ENCODE results near the gene VWC2.

The VWC2 gene

GRCh38 chr7:49928787-49929186, 155.3 kb downstream of the VWC2 start:
- ATAC-seq: no peak
- no peak for TF ChIP-seq POU6F1 (CRISPR knock-in tag; IDR thresholded peaks at IDR 0.05; ENCODE audit: borderline replicate concordance, low read depth)
- TF ChIP-seq TCF4 (CRISPR knock-in tag; IDR thresholded peaks at IDR 0.05; ENCODE audit: borderline replicate concordance): no peak
- no peak for TF ChIP-seq ESRRG (CRISPR knock-in tag; IDR thresholded peaks at IDR 0.05)
- TF ChIP-seq SNAI2 (CRISPR knock-in tag; IDR thresholded peaks at IDR 0.05): no peak
- no peak for TF ChIP-seq BACH2 (CRISPR knock-in tag; IDR thresholded peaks at IDR 0.05; ENCODE audit: borderline replicate concordance)
- no peak for TF ChIP-seq CSDC2 (CRISPR knock-in tag; IDR thresholded peaks at IDR 0.05)
- no peak for TF ChIP-seq ZFP3 (CRISPR knock-in tag; IDR thresholded peaks at IDR 0.05)
- no peak for TF ChIP-seq PPARA (CRISPR knock-in tag; IDR thresholded peaks at IDR 0.05; ENCODE audit: borderline replicate concordance)
- TF ChIP-seq TSHZ2 (CRISPR knock-in tag; IDR thresholded peaks at IDR 0.05): no peak
- no peak for TF ChIP-seq ZNF565 (CRISPR knock-in tag; conservative IDR thresholded peaks at IDR 0.05; ENCODE audit: low read depth)
- TF ChIP-seq ISL1 (CRISPR knock-in tag; IDR thresholded peaks at IDR 0.05): no peak
- no peak for TF ChIP-seq TOX (CRISPR knock-in tag; IDR thresholded peaks at IDR 0.05; ENCODE audit: borderline replicate concordance)
- no peak for TF ChIP-seq RARB (CRISPR knock-in tag; IDR thresholded peaks at IDR 0.05)
- no peak for TF ChIP-seq ARNTL (CRISPR knock-in tag; IDR thresholded peaks at IDR 0.05; ENCODE audit: borderline replicate concordance, low read depth)
- no peak for TF ChIP-seq CSRNP3 (CRISPR knock-in tag; IDR thresholded peaks at IDR 0.05)
- TF ChIP-seq OSR1 (CRISPR knock-in tag; IDR thresholded peaks at IDR 0.05): no peak
- no peak for TF ChIP-seq ZNF70 (CRISPR knock-in tag; IDR thresholded peaks at IDR 0.05)
- no peak for TF ChIP-seq ZFP30 (CRISPR knock-in tag; IDR thresholded peaks at IDR 0.05)
- no peak for TF ChIP-seq PATZ1 (CRISPR knock-in tag; IDR thresholded peaks at IDR 0.05; ENCODE audit: borderline replicate concordance)
- no peak for TF ChIP-seq ZNF8 (CRISPR knock-in tag; IDR thresholded peaks at IDR 0.05)

- no peak for TF ChIP-seq CSDC2 (CRISPR knock-in tag; IDR thresholded peaks at IDR 0.05)
- TF ChIP-seq ISL1 (CRISPR knock-in tag; IDR thresholded peaks at IDR 0.05): no peak
- TF ChIP-seq ZNF565 (CRISPR knock-in tag; conservative IDR thresholded peaks at IDR 0.05; ENCODE audit: low read depth): no peak
- no peak for TF ChIP-seq RARB (CRISPR knock-in tag; IDR thresholded peaks at IDR 0.05)
- TF ChIP-seq ZNF70 (CRISPR knock-in tag; IDR thresholded peaks at IDR 0.05): no peak
- TF ChIP-seq ZC3H10 (CRISPR knock-in tag; IDR thresholded peaks at IDR 0.05): no peak
- TF ChIP-seq BACH2 (CRISPR knock-in tag; IDR thresholded peaks at IDR 0.05; ENCODE audit: borderline replicate concordance): no peak
- TF ChIP-seq SNAI2 (CRISPR knock-in tag; IDR thresholded peaks at IDR 0.05): no peak
- TF ChIP-seq TCF4 (CRISPR knock-in tag; IDR thresholded peaks at IDR 0.05; ENCODE audit: borderline replicate concordance): no peak
- no peak for TF ChIP-seq PATZ1 (CRISPR knock-in tag; IDR thresholded peaks at IDR 0.05; ENCODE audit: borderline replicate concordance)
- no peak for TF ChIP-seq TSHZ2 (CRISPR knock-in tag; IDR thresholded peaks at IDR 0.05)
- no peak for ATAC-seq
Measured at GRCh38 chr7:49931627-49932026, 158.2 kb downstream of the VWC2 start.

Measured in SK-N-SH treated with all-trans-retinoic acid at 6 μM for 48 hours (cell line).